NCI-H748 treated with DMSO at 0.1 percent for 48 hours (cell line): ENCODE data around the gene MAVS.

Source experiments
- DNase-seq: peaks from one replicate; lab custom pipeline; 2025; lab: John Stamatoyannopoulos, UW

MAVS gene

GRCh38 chr20:3846740-3847428 is at the start of gene MAVS:
Gene MAVS, plus strand, starts transcription at chr20:3846834. Its CDS starts 7,791 bp downstream, at chr20:3854625.
- peak; percentile 80 for DNase-seq

- DNase-seq: no peak
Measured at GRCh38 chr20:3797226-3797545, 49.4 kb upstream of the MAVS start.

GRCh38 chr20:3797592-3798372 is 48.9 kb upstream of the MAVS start:
- DNase-seq: peak; percentile 31

GRCh38 chr20:3798373-3798768 is 48.3 kb upstream of the MAVS start:
- DNase-seq: no peak

- DNase-seq: no peak
Measured at GRCh38 chr20:3798908-3799248, 47.8 kb upstream of the MAVS start.

GRCh38 chr20:3800256-3800877 is 46.3 kb upstream of the MAVS start:
- DNase-seq: no peak

- no peak for DNase-seq
Measured at GRCh38 chr20:3800878-3801260, 45.8 kb upstream of the MAVS start.

GRCh38 chr20:3801299-3801698 is 45.3 kb upstream of the MAVS start:
- DNase-seq: no peak

- no peak for DNase-seq
Measured at GRCh38 chr20:3801846-3802245, 44.8 kb upstream of the MAVS start.

- DNase-seq: no peak
Measured at GRCh38 chr20:3802524-3803239, 44.0 kb upstream of the MAVS start.

GRCh38 chr20:3803289-3803688 is 43.3 kb upstream of the MAVS start:
- no peak for DNase-seq

GRCh38 chr20:3803854-3804253 is 42.8 kb upstream of the MAVS start:
- DNase-seq: no peak

- no peak for DNase-seq
Measured at GRCh38 chr20:3804254-3804751, 42.3 kb upstream of the MAVS start.

- DNase-seq: no peak
Measured at GRCh38 chr20:3804781-3805180, 41.9 kb upstream of the MAVS start.

- DNase-seq: no peak
Measured at GRCh38 chr20:3808544-3808943, 38.1 kb upstream of the MAVS start.

GRCh38 chr20:3811467-3812258 is 35.0 kb upstream of the MAVS start:
- DNase-seq: no peak

- DNase-seq: no peak
Measured at GRCh38 chr20:3812259-3812681, 34.4 kb upstream of the MAVS start.

GRCh38 chr20:3812975-3813847 is 33.4 kb upstream of the MAVS start:
- no peak for DNase-seq

GRCh38 chr20:3813848-3814581 is 32.6 kb upstream of the MAVS start:
- no peak for DNase-seq

- DNase-seq: no peak
Measured at GRCh38 chr20:3814928-3815495, 31.6 kb upstream of the MAVS start.
